ENCODE data around the gene ABCF3. TPM values are rescaled to one million over a fixed set of nuclear protein-coding genes. Genes with fewer than 3 reads are reported as not detected.

ABCF3 gene
- total RNA-seq, 1 donor from 2014 or later, result 35.1 TPM

- no peak overlapping the region for H3K4me3 ChIP-seq (ENCODE audit: low read depth, low read length)
- no peak for TF ChIP-seq CTCF (conservative IDR thresholded peaks at IDR 0.05; ENCODE audit: low read depth, low read length)
- DNase-seq (ENCODE audit: low read depth), result no peak
These were observed 25.7 kb downstream of the ABCF3 start for GRCh38 chr3:184211718-184212117.

GRCh38 chr3:184218814-184219213, 32.8 kb downstream of the ABCF3 start:
- TF ChIP-seq CTCF (conservative IDR thresholded peaks at IDR 0.05; ENCODE audit: low read depth, low read length), result no peak
- DNase-seq (ENCODE audit: low read depth), result no peak
- no peak overlapping the region for H3K4me3 ChIP-seq (ENCODE audit: low read depth, low read length)

- DNase-seq (ENCODE audit: low read depth), result no peak
- H3K4me3 ChIP-seq (ENCODE audit: low read depth, low read length), result no peak overlapping the region
- no peak for TF ChIP-seq CTCF (conservative IDR thresholded peaks at IDR 0.05; ENCODE audit: low read depth, low read length)
These were observed 36.5 kb downstream of the ABCF3 start for GRCh38 chr3:184222521-184222920.

- no peak for DNase-seq (ENCODE audit: low read depth)
- H3K4me3 ChIP-seq (ENCODE audit: low read depth, low read length), result no peak overlapping the region
- TF ChIP-seq CTCF (conservative IDR thresholded peaks at IDR 0.05; ENCODE audit: low read depth, low read length), result no peak
These were observed 37.9 kb downstream of the ABCF3 start for GRCh38 chr3:184223946-184224345.

GRCh38 chr3:184227481-184227935, 41.5 kb downstream of the ABCF3 start:
- H3K4me3 ChIP-seq (ENCODE audit: low read depth, low read length), result no peak overlapping the region
- DNase-seq (ENCODE audit: low read depth), result no peak
- peak; percentile 78 for TF ChIP-seq CTCF (conservative IDR thresholded peaks at IDR 0.05; ENCODE audit: low read depth, low read length)

GRCh38 chr3:184228376-184229137, 42.6 kb downstream of the ABCF3 start:
- no peak overlapping the region for H3K4me3 ChIP-seq (ENCODE audit: low read depth, low read length)
- DNase-seq (ENCODE audit: low read depth), result no peak
- TF ChIP-seq CTCF (conservative IDR thresholded peaks at IDR 0.05; ENCODE audit: low read depth, low read length), result no peak

All from epithelial cell of proximal tubule (primary cell).